NCI-H146 treated with DMSO at 0.1 percent for 48 hours (cell line): Measurements from ENCODE around the gene RAB40AL.
"Not testable (repeated sequence)": the region's sequence is repeated elsewhere in the genome, so short reads cannot be mapped to it uniquely, and the experiment has no call there.

Experiments
- DNase-seq: peaks from one replicate; lab custom pipeline; 2025; ENCODE audit not compliant: unreplicated experiment; lab: John Stamatoyannopoulos, UW

Gene RAB40AL, protein sequence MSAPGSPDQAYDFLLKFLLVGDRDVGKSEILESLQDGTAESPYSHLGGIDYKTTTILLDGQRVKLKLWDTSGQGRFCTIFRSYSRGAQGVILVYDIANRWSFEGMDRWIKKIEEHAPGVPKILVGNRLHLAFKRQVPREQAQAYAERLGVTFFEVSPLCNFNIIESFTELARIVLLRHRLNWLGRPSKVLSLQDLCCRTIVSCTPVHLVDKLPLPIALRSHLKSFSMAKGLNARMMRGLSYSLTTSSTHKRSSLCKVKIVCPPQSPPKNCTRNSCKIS

DNA sequence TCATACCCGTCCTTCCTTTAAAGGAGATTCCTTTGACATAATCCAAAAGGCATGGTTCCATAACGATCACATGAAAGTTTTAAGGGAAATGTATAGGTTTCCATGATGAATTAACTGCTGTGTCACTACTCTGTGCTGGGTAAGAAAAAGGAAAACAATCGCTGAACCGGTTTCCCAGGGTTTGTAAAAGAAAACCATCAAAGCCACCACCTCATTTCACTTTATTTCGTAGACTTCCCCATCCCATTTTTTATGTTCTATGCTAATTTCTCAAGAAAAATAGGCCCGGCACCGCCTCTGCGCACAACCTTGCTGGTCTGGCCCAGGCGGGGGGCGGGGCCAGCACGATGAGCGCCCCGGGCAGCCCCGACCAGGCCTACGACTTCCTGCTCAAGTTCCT, at the start of gene RAB40AL:
RAB40AL (plus strand) TSS at position 301 of the 400 bp plus-strand sequence; CDS start at position 348, 47 bp downstream.
- DNase-seq, result not testable (repeated sequence)

DNA sequence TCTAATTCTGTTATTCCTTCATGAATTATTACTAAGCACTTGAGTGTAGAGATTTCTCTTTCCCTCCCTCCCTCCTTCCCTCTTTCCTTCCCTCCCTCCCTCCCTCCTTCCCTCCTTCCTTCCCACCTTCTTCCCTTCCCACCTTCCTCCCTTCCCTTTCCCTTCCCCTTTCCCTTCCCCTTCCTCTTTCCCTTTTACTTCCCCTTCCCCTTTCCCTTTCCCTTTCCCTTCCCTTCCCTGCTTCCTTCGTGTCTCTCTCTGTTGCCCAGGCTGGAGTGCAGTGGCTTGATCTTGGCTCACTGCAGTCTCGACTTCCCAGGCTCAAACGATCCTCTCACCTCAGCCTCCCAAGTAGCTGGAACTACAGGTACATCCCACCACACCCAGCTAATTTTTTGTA, 49.4 kb upstream of the RAB40AL start:
- DNase-seq, result no peak

DNA sequence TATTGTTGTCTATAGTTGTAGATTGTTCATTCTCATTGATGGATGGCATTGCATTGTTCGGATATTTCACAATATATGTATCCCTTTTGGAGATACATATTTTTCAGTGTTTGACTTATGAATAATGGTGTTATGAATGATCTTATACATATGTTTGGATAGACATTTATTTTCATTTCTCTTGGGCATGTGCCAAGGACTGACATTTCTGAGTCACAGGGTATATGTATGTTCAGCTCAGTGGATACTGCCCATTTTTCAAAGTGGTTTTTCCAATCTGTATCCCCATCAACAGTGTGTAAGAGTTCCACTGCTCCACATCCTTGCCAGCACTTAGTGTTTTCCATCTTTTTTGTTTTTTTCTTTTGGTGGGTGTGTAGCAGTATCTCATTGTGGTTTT, 45.0 kb upstream of the RAB40AL start:
- DNase-seq, result no peak

DNA sequence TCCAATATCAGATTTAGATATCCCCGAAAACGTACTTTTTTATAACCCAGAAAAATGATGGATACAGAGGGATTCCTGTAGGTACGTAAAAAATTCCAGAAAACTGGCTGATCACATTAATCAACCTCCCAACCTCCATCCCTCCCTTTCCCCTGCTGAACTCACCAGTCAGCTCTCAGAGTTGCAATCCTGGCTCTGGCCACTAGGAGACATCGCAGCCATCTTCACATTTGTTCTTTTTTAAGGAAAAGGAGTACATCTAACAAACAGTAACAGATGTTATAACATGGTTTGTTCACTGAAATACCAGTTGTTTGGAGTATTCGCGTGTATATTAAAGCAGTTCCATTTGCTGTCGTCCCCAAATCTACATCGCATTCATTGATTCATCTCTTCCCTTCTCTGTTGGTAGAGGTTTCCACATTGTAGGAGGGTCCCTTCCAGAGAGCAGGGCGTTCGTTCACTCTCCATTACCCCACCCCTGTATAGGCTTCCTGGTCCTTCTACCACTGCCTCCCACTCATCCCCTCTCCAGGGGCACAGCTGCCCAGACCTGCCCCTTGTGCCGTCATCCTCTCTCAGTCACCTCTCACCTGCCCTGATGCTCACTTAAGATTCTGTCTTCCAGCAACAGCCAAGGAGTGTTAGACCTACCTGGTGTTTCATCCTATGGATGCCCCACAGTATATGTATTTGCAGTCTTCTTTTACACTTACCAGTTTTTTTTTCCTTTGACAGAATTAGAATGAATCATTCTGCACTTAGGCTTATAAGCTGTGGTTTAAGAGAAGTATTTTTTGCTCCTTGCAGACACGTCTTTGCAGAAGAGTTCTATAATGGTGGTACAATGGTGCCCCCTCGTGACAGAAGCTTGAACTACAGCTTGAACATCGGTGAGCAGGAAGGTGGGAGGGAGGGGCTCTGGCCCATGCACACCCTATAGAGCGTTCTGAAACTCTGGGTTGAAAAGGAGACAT, 36.8 kb upstream of the RAB40AL start:
- peak; percentile 29 for DNase-seq

DNA sequence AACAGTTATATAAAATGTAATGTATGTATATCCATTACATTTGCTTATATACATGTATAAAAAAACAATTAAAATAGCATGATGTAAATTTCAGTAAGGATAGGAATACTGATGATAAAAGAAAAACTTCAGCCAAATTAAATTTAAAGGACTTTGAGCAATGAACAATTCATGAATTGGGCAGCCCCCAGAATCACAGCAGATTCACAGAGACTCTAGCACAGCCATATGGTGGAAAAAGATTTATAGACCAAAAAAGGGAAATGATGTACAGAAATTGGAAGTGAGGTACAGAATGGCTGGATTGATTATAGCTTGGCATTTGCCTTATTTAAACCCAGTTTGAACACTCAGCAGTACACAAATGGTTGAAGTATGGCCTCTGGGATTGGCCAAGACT, 34.7 kb upstream of the RAB40AL start:
- DNase-seq, result no peak

DNA sequence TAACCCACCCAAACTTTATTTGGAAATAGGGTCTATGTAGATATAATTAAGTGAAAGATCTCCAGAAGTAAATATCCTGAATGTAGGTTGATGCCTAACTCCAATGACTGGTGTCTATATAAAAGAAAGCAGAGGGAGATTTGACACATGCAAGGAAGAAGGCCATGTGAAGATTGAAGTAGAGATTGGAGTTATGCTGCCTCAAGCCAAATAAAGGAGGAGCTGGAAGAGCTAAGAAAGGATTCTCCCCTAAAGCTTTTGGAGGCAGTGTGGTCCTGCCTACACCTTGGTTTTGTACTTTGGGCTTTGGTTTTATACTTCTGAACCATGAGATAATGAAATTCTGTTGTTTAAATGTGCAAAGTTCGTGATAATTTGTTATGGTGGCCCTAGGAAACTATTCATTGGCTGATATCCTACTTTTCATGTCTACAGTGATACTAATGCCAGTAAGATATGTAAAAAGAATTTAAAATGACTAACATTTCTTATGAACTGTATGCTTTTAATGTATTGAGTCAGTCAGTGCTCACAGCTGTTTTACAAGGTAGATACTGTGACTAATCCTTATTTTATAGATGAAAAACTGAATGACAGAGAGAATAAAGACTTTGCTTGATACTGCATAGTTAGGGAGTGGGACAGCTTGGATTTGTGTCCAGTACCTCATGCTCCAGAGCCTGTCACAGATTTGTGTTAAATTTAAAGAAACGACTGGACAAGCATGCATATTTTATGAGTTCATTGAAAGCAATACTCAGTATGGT, 5.9 kb upstream of the RAB40AL start:
- no peak for DNase-seq

DNA sequence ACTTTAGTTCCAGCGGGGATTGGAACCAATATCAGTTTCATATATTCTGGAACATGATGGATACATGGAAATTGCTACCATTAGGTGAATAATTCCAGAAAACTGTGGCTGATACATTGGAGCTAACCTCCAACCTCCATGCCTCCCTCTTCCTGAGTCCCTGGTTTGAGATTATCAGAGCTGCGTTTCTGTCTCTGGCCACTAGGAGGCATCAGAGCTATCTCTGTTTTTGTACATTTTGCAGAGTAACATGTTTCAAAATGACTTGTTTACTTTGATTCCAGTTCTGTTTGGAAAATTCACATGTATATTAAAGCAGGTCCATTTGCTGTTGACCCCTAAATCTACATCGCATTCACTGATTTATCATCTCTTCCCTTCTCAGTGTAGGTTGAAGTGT, 2.4 kb upstream of the RAB40AL start:
- peak; percentile 15 for DNase-seq

DNA sequence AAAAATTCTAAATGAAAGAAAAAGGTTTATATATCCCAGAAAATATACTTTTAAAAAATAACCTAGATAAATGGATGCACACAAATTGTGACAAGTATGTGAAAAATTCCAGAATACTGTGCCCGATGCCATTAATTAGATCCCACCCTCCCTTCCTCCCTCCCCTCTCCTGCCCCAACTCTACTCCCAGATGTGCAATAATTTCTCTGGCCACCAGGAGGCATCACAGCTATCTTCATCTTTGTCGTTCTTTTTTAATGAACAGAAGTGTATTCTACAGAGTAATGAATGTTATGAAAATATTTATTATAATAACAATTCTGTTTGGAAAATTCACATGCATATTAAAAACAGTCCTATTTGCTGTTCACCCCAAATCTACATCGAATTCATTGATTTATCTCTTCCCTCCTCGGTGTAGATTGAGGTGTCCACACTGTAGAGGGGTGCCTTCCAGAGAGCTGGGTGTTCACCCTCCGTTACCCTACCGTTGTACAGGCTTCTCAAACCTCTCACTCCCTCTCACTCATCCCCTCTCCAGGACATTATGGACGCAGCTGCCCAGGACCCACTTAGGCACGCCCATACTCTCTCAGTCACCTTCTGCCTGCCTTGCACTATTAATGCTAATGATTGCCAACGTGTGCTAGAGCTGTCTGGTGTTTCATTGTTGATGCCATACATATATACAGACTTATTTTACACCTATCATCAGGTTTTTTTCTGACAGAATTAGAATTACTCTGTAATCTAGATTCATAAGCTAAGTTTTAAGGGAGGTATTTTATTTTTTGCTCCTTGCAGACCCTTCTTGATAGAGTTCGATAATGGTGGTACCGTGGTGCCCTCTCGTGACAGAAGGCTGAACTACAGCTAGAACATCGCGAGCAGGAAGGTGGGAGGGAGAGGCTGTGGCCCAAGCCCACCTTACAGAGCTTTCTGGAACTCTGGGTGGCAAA, 14.1 kb downstream of the RAB40AL start:
- DNase-seq, result peak; percentile 56

DNA sequence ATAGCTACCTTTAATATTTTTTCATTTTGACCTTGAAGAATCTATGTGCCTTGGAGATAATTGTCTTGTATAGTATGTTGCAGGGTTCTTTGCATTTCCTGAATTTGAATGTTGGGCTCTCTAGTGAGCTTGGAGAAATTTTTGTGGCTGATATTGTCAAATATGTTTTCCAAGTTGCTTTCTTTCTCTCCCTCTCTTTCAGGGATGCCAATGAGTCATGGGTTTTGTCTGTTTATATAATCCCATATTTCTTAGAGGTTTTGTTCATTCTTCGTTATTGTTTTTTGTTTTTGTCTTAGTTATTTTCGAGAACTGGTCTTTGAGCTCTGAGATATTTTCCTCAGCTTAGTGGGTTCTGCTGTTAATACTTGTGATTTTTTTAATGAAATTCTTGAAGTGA, 20.7 kb downstream of the RAB40AL start:
- no peak for DNase-seq

DNA sequence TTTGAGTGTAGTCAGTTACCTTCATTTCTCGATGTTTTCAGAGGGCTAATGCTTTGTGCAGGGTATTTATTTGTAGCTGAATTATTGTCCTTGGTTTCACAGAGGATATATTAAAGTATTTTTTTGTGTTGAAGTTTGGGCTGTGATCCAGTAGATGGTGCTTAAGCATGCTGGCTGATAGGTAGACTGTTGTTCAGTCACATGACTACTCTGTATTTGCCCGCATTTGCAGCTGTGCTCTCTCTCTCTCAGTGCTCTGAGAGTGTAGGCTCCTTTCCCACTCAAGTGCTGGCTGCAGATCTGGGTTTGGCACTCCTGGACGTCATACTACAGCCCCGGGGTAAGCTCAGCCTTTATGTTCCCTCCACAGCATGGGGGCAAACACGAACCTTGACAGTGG, 21.7 kb downstream of the RAB40AL start:
- DNase-seq, result no peak

DNA sequence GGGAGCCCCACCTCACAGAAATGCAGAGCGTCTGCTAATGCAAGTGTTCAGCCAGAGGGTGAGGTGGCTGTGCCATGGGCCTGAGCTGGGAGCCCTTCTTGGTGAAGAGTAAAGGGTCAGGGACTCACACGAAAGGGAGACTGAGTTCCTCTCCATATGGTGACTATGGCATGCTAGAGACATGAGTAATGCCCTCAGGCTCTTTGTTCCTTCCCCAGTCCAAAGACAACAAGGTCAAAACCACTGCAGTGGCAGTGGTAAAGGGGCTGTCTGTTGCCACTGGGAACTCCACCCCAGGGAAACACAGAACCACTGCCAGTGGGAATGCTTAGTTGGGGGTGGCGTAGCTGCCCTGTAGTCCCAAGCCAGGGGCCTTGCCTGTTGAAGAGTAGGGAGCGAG, 22.4 kb downstream of the RAB40AL start:
- no peak for DNase-seq

DNA sequence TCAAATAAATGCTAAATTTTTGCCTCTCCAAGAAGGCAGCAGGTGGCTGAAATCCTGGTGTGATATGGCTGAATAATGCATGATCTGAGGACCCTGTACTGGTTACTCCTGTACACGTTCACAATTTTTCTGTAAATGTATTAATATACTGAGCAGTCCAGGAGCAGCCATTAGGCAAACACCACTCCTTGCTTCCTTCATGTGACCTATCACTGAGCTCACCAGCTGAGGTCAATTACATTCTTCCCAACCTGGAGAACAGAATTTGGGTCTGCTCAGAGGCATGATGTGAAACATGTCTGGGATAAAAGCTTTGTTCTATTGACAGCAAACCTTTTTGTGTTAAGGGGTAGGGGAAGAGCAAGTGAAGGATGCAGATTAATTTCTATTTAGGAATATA, 26.9 kb downstream of the RAB40AL start:
- no peak for DNase-seq

DNA sequence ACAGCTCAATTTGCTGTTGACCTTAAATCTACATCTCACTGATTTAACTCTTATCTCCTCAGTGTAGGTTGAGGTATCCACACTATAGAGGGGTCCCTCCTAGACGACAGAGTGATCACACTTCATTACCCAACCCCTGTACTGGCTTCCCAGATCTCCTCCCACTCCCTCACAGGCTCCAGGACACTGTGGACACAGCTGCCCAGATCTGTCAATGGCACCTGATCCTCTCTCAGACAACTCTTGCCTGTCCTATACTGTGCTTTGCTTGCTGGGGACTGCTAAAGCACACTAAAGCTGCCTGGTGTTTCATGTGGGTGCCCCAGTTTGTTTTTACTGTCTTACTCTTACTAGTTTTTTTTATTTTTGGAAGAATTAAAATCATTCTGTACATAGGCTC, 27.9 kb downstream of the RAB40AL start:
- DNase-seq, result no peak

DNA sequence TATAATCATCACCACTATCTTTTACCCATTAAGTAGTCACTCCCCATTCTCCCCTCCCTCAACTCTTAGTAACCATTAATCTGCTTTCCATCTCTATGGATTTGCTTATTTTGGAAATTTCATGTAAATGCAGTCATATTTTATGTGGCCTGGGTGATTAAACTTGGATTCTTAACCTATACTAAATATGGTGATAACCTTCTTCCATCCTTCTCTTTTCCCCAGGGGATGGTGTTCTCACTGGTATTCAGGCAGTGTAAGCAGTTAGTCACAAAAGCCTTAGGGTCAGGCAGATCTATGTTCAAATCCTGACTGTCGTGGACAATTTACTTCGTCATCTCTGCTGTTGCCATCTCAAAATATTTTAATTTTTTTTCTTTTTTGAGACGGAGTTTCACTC, 29.6 kb downstream of the RAB40AL start:
- no peak for DNase-seq

DNA sequence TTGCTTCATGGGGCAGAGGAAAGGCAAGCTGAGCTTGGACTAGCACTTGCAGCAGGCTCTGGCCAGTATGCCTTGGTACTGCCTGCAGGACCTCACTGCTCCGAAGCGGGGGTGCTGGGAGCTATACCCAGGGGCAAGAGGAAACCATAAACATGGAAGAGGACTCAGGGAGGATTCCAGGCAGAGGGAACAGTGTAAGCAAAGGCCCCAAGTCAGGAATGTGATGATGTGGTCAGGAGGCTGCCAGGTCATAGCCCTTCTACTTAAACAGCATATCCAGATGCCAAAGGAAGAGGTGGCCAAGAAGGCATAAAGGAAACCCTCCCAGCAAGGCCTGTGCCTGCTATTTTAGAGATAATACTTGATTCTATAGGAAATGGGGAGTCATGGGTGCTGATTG, 31.1 kb downstream of the RAB40AL start:
- DNase-seq, result no peak

DNA sequence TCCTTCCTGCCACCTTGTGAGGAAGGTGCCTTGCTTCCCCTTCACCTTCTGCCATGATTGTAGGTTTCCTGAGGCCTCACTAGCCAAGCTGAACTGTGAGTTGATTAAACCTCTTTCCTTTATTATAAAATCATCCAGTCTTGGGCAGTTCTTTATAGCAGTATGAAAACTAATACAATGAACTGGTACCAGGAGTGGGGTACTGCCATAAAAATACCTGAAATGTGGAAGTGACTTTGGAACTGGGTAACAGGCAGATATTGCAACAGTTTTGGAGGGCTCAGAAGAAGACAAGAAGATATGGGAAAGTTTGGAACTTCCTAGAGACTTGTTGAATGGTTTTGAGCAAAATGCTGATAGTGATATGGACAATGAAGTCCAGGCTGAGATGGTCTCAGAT, 34.5 kb downstream of the RAB40AL start:
- DNase-seq, result not testable (repeated sequence)

DNA sequence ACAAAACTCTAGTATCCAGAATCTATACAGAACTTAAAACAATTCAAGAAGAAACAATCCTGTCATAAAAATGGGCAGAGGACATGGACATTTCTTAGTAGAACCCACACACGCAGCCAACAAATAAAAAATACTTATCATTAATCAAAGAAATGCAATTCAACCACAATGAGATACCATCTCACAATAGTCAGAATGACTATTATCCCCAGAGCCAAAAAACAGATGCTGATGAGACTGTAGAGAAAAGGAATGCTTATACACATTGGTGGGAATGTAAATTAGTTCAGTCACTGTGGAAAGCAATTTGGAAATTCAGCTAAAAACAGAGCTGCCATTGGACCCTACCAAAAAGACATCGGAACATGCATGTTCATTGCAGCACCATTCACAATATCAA, 37.9 kb downstream of the RAB40AL start:
- no peak for DNase-seq

DNA sequence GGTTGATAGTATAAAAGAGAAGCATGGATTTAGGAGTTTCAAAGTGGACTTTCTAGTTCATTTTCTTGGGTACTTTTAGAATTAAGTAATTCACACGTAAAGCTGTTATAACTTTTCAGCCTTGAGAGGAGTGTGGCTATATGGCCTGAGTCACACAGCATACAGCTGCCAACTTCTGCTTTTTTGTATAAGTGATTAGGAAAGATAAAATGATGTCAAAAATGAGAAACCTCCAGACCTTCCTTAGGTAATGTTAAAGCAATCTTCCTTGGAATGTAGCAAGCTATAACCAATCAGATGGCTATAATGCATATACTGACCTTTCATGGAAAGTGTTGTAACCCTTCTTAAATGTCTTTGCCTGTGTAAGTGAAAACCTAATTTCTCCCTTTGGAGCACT, 39.2 kb downstream of the RAB40AL start:
- DNase-seq, result no peak

DNA sequence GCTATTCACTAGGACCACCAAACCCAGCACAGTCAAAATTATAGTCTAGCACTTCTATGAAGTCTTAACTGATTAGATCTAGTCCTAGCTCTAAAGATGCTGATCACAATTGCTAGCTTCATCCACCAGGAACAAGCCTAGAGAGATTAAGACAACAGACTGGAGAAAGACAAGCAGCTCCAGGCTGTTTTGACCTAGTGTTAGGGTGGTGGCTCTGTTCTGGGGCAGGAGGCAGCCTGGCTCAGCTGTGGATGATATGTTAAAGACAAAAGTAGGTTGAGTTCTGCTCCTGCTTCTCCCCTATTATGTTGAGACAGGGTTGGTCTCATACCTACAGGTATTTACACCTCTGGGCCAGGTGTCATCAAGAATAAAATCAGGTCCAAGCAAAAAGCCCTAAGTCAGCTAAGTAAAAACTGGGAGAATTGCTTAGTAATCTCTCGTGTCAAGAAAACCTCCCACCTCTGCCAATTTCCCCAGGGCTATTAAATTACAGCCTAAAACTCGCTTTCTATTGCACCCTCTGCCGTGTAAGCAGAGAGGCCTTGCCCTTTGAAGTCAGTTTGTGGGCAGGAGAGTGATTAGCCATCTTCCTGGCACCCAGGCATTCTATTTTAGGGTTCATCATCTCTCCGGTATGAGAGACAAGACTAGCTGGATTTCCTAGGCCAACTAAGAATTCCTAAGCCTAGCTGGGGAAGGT, 39.9 kb downstream of the RAB40AL start:
- DNase-seq, result no peak

DNA sequence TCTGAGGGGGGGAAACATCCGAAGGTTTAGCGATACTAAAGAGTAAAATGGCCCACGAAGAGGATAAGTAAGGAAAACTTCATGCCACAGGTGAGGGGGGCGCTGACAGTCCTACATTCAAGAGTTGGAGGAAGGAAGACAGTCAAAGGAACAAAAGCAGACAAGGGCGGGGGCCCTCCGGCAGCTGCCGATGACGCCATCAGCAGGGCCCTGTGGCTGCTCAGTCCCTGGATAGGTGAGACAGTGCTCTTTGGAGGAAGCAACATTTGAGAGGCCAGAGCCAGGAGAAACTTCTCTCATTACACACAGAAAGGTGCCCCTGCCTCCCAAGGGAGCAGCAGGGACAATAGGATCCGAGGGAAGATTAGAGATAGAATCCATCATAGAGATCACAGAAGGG, 41.5 kb downstream of the RAB40AL start:
- DNase-seq, result no peak
